Measurements from ENCODE around the gene LRRC8B. TPM values are rescaled to one million over a fixed set of nuclear protein-coding genes. Genes with fewer than 3 reads are reported as not detected.

Gene LRRC8B
- total and polyA plus RNA-seq, 11 donors, result 0.91 to 10.4 (median 4.7) TPM

GRCh38 chr1:89580036-89580435, 55.4 kb downstream of the LRRC8B start:
- Histone ChIP-seq H3K36me3 (peaks cover 0 to 51% (median 35%) of the 10 kb centered on the region in 9 donors), H3K27ac (no peak overlapping the region), H3K4me1 (no peaks in the 10 kb centered on the region), H3K4me3 (no peak overlapping the region), H3K27me3 (no peaks in the 10 kb centered on the region), H3K9me3 (no peaks in the 10 kb centered on the region)
- ATAC-seq (no peak), DNase-seq (no peak)
- WGBS, 4 donors, result 96 to 98% (median 97%) methylated on average over 7 of the region's 7 CpGs
- intact Hi-C loops (cut with DNase I), result no loop called here
- no peak for TF ChIP-seq POLR2A (IDR thresholded peaks at IDR 0.05)
- no peak for TF ChIP-seq CTCF (IDR thresholded peaks at IDR 0.05)

- Histone ChIP-seq H3K27me3 (no peaks in the 10 kb centered on the region), H3K9me3 (no peaks in the 10 kb centered on the region), H3K4me3 (no peak overlapping the region), H3K4me1 (no peaks in the 10 kb centered on the region), H3K27ac (no peak overlapping the region), H3K36me3 (peaks cover 0 to 52% (median 35%) of the 10 kb centered on the region in 9 donors)
- TF ChIP-seq CTCF (IDR thresholded peaks at IDR 0.05) (no peak), POLR2A (IDR thresholded peaks at IDR 0.05) (no peak)
- 97 to 100% (median 98%) methylated on average over 1 of the region's 1 CpG for WGBS, 4 donors
- no peak for DNase-seq
- intact Hi-C loops (cut with DNase I), result no loop called here
- ATAC-seq, result no peak
Measured at GRCh38 chr1:89581859-89582258, 57.2 kb downstream of the LRRC8B start.

GRCh38 chr1:89582571-89582970, 57.9 kb downstream of the LRRC8B start:
- Histone ChIP-seq H3K27ac (no peak overlapping the region), H3K36me3 (peaks cover 0 to 52% (median 35%) of the 10 kb centered on the region in 9 donors), H3K27me3 (no peaks in the 10 kb centered on the region), H3K4me1 (no peaks in the 10 kb centered on the region), H3K4me3 (no peak overlapping the region), H3K9me3 (no peaks in the 10 kb centered on the region)
- 90 to 95% (median 92%) methylated on average over 9 of the region's 9 CpGs for WGBS, 4 donors
- no peak for TF ChIP-seq CTCF (IDR thresholded peaks at IDR 0.05)
- TF ChIP-seq POLR2A (IDR thresholded peaks at IDR 0.05), result no peak
- ATAC-seq (no peak), DNase-seq (no peak)
- intact Hi-C loops (cut with DNase I), result no loop called here

- H3K36me3 ChIP-seq, result peaks cover 0 to 52% (median 35%) of the 10 kb centered on the region in 9 donors
- TF ChIP-seq POLR2A (IDR thresholded peaks at IDR 0.05), result no peak
- TF ChIP-seq CTCF (IDR thresholded peaks at IDR 0.05), result no peak
- no peaks in the 10 kb centered on the region for H3K9me3 ChIP-seq
- intact Hi-C loops (cut with DNase I), result no loop called here
- ATAC-seq (no peak), DNase-seq (no peak)
- WGBS, 4 donors, result 91 to 100% (median 95%) methylated on average over 2 of the region's 2 CpGs
- no peak overlapping the region for H3K27ac ChIP-seq
- H3K4me1 ChIP-seq, result peaks cover 0 to 3% (median 0%) of the 10 kb centered on the region in 12 donors
- H3K27me3 ChIP-seq, result no peaks in the 10 kb centered on the region
- H3K4me3 ChIP-seq, result no peak overlapping the region
Measured at GRCh38 chr1:89584211-89584610, 59.6 kb downstream of the LRRC8B start.
